ENCODE measurements around the gene OCA2. TPM values are rescaled to one million over a fixed set of nuclear protein-coding genes. Genes with fewer than 3 reads are reported as not detected.

The OCA2 gene
- total and polyA plus RNA-seq, 4 donors: 0.49 to 23.0 (median 2.3) TPM

GRCh38 chr15:27833178-27833577 lies 265.9 kb downstream of the OCA2 start:
- no peak overlapping the region for H3K9ac ChIP-seq (ENCODE audit: insufficient read depth in 1 of 2, low read length in 2 of 2)
- TF ChIP-seq CTCF (IDR thresholded peaks at IDR 0.05; ENCODE audit: control extremely low read depth, extremely low read depth): no peak
- no peak overlapping the region for H3K4me3 ChIP-seq
- no peaks in the 10 kb centered on the region for H3K27me3 ChIP-seq (ENCODE audit: control insufficient read depth in 3 of 3, insufficient read depth in 3 of 3, low read length in 2 of 3)
- H3K9me3 ChIP-seq (ENCODE audit: control insufficient read depth in 4 of 4, insufficient read depth in 3 of 4, low read length in 3 of 4): peaks cover 0 to 4% (median 0%) of the 10 kb centered on the region in 4 donors
- 79 to 84% methylated on average over 4 of the region's 4 CpGs for WGBS, 2 donors
- H3K27ac ChIP-seq (ENCODE audit: low read depth in 1 of 2, low read length in 1 of 2): no peak overlapping the region
- DNase-seq (no peak), ATAC-seq (ENCODE audit: insufficient read depth, low FRiP score) (no peak)
- H3K36me3 ChIP-seq (ENCODE audit: control insufficient read depth in 4 of 4, insufficient read depth in 4 of 4, low read length in 4 of 4): no peaks in the 10 kb centered on the region
- peaks cover 0 to 5% (median 0%) of the 10 kb centered on the region in 5 donors for H3K4me1 ChIP-seq (ENCODE audit: control insufficient read depth in 5 of 5, insufficient read depth in 5 of 5, low read length in 5 of 5)

- Histone ChIP-seq H3K9me3 (ENCODE audit: control insufficient read depth in 4 of 4, insufficient read depth in 3 of 4, low read length in 3 of 4) (peaks cover 0 to 4% (median 0%) of the 10 kb centered on the region in 4 donors), H3K36me3 (ENCODE audit: control insufficient read depth in 4 of 4, insufficient read depth in 4 of 4, low read length in 4 of 4) (no peaks in the 10 kb centered on the region), H3K27me3 (ENCODE audit: control insufficient read depth in 3 of 3, insufficient read depth in 3 of 3, low read length in 2 of 3) (no peaks in the 10 kb centered on the region), H3K27ac (ENCODE audit: low read depth in 1 of 2, low read length in 1 of 2) (no peak overlapping the region), H3K4me1 (ENCODE audit: control insufficient read depth in 5 of 5, insufficient read depth in 5 of 5, low read length in 5 of 5) (peaks cover 0 to 5% (median 0%) of the 10 kb centered on the region in 5 donors), H3K4me3 (no peak overlapping the region), H3K9ac (ENCODE audit: insufficient read depth in 1 of 2, low read length in 2 of 2) (no peak overlapping the region)
- WGBS, 2 donors: 88 to 90% methylated on average over 7 of the region's 7 CpGs
- no peak for TF ChIP-seq CTCF (IDR thresholded peaks at IDR 0.05; ENCODE audit: control extremely low read depth, extremely low read depth)
- no peak for ATAC-seq (ENCODE audit: insufficient read depth, low FRiP score)
- DNase-seq: no peak
Measured at GRCh38 chr15:27832237-27832596, 266.9 kb downstream of the OCA2 start.

- ATAC-seq (ENCODE audit: insufficient read depth, low FRiP score): no peak
- Histone ChIP-seq H3K36me3 (ENCODE audit: control insufficient read depth in 4 of 4, insufficient read depth in 4 of 4, low read length in 4 of 4) (no peaks in the 10 kb centered on the region), H3K4me1 (ENCODE audit: control insufficient read depth in 5 of 5, insufficient read depth in 5 of 5, low read length in 5 of 5) (peaks cover 0 to 5% (median 0%) of the 10 kb centered on the region in 5 donors), H3K4me3 (no peak overlapping the region), H3K9me3 (ENCODE audit: control insufficient read depth in 4 of 4, insufficient read depth in 3 of 4, low read length in 3 of 4) (peaks cover 0 to 4% (median 0%) of the 10 kb centered on the region in 4 donors), H3K27ac (ENCODE audit: low read depth in 1 of 2, low read length in 1 of 2) (no peak overlapping the region), H3K27me3 (ENCODE audit: control insufficient read depth in 3 of 3, insufficient read depth in 3 of 3, low read length in 2 of 3) (no peaks in the 10 kb centered on the region), H3K9ac (ENCODE audit: insufficient read depth in 1 of 2, low read length in 2 of 2) (no peak overlapping the region)
- no peak for TF ChIP-seq CTCF (IDR thresholded peaks at IDR 0.05; ENCODE audit: control extremely low read depth, extremely low read depth)
- 92% methylated on average over 28 of the region's 28 CpGs for WGBS, 2 donors
- no peak for DNase-seq
Measured at GRCh38 chr15:27831384-27832236, 267.5 kb downstream of the OCA2 start.

Measured in lung (tissue), 12 donors.